NCI-H526 treated with DMSO at 0.1 percent for 48 hours (cell line): ENCODE measurements around the gene SORBS1.

Source experiments
- DNase-seq: peaks from one replicate; lab custom pipeline; 2025; lab: John Stamatoyannopoulos, UW

Gene SORBS1

GRCh38 chr10:95266674-95267095 lies 294.5 kb downstream of the SORBS1 start:
- no peak for DNase-seq

GRCh38 chr10:95265572-95265971 lies 295.6 kb downstream of the SORBS1 start:
- no peak for DNase-seq

- no peak for DNase-seq
Measured at GRCh38 chr10:95264227-95265051, 296.7 kb downstream of the SORBS1 start.

- DNase-seq: no peak
Measured at GRCh38 chr10:95263864-95264226, 297.3 kb downstream of the SORBS1 start.

GRCh38 chr10:95262763-95263518 lies 298.2 kb downstream of the SORBS1 start:
- no peak for DNase-seq

- no peak for DNase-seq
Measured at GRCh38 chr10:95261926-95262325, 299.2 kb downstream of the SORBS1 start.
